IPS-18c (cell line): ENCODE results near the gene KCND3.
"Not testable (repeated sequence)": the region's sequence is repeated elsewhere in the genome, so short reads cannot be mapped to it uniquely, and the experiment has no call there.

Experiments
- H3K4me3 ChIP-seq: 2 replicates; pipeline ENCODE4 v1.7.0; 2013; ENCODE audit warnings: low read depth, mild to moderate bottlenecking, low read length, moderate library complexity; ENCODE audit not compliant: insufficient read depth
- H3K9me3 ChIP-seq: one replicate; pipeline ENCODE4 v1.6.1; 2013; ENCODE audit warnings: mild to moderate bottlenecking, low read length, moderate library complexity; ENCODE audit not compliant: control insufficient read depth, insufficient read depth

The KCND3 gene

GRCh38 chr1:111799722-111800121, 189.7 kb downstream of the KCND3 start:
- H3K4me3 ChIP-seq = not testable (repeated sequence)

DNA sequence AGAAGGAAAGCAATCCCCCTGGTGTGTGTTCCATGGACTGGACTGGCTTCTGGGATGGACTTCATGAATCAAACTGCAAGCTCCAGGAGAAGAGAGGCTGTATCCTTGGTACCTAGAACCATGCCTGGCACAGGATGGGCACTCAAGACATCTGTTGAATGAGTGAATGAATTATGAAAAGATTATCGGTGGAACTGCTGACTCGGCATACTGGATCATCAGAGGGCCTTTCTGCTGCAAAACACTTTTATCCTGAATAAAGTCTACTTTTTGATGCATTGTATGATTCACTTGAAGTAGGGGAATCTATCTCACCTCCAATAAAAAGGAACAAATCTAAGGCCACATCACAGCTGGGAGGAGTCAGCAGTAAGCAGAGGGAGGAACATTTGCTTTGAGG, 190.9 kb downstream of the KCND3 start:
- H3K4me3 ChIP-seq = no peak overlapping the region
- H3K9me3 ChIP-seq = peaks cover 6% of the 10 kb centered on the region

More at GRCh38 chr1:111799722-111800121, 189.7 kb downstream of the KCND3 start:
- not testable (repeated sequence) for H3K9me3 ChIP-seq

DNA sequence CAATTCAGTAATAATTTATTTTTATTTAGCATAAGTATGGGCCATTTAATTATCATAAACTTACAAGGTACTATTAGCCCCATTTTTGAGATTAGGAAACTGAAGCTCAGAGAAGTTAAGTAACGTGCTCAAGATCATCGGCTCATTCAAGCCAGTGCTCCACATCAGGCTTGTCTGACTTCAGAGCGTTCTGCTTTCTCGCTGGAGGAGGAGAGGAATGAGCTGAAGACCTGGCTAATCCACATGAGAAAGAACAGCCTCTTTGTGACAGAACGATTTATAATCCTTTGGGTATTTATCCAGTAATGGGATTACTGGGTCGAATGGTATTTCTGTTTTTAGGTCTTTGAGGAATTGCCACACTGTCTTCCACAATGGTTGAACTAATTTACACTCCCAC, 194.1 kb downstream of the KCND3 start:
- Histone ChIP-seq H3K4me3 (no peak overlapping the region), H3K9me3 (peaks cover 6% of the 10 kb centered on the region)

- peaks cover 6% of the 10 kb centered on the region for H3K9me3 ChIP-seq
- H3K4me3 ChIP-seq = no peak overlapping the region
These were observed 195.5 kb downstream of the KCND3 start for GRCh38 chr1:111793923-111794322.

DNA sequence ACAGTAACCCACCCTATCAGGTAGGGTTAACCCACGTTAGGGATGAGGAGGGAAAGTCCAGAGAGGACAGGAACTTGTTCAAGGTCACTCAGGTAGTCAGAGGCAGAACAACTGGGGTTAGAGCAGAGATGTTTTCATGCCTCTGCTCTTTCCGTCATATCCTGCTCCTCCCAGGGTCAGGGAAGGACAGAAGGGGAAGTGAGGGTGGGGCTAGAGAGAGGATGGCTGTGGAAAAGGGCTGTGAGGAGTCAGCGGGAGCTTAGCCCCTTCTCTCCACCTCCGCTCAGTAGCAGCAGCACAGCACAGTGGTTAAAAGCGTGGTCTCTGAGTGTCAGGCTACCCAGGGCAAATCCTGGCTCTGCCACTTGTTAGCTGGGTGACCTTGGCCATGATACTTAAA, 197.2 kb downstream of the KCND3 start:
- peaks cover 3% of the 10 kb centered on the region for H3K9me3 ChIP-seq
- H3K4me3 ChIP-seq = no peak overlapping the region

DNA sequence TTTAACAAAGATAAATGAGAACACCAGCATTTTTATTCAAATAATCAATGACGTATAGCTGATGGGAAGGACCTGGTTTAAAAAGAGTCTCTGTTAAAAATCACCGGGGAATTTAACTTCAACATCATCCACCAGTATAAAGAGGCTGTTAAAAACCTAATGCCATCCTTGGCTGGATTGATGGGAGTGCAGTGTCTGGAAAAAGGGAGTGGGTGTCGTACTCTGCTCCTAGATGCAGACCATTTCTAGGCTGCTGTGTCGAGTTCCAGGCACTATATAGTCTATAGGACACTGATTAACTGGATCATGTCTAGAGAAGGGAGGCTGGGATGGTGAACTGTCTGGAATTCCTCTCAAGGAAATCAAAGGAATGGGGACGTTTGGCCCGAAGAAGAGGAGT, 197.7 kb downstream of the KCND3 start:
- Histone ChIP-seq H3K9me3 (peaks cover 3% of the 10 kb centered on the region), H3K4me3 (no peak overlapping the region)

DNA sequence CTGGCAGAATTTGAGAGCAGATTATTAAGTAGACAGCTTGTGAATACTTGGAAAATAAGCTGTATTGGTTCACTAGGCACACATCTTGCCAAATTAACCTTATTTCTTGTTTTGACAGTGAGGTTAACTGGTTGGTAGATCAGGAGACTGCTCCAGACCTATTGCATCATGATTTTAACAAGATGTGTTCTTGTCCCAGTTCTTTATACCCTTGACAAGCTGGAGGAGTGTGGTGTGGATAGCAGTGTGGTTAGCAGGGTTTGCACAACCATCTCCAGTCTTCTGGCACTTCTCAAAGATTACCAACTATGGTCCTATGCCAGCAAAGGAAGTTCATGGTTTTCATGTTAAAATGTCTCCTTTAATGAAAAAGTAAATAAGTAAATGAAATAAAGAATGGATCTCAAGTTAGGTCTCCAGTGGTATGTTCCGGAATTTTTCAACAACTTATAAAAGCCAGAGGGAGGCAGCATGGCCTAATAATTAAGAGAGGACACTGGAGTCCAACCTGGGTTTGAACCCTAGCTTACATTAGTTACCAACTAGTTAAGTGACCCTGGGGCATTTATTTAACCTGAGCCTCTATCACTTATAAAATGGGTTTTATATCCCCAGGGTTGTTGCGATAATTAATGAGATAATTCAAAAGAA, 199.7 kb downstream of the KCND3 start:
- H3K9me3 ChIP-seq = peaks cover 3% of the 10 kb centered on the region
- no peak overlapping the region for H3K4me3 ChIP-seq

- H3K4me3 ChIP-seq = no peak overlapping the region
- H3K9me3 ChIP-seq = peaks cover 3% of the 10 kb centered on the region
These were observed 200.3 kb downstream of the KCND3 start for GRCh38 chr1:111789142-111789541.

GRCh38 chr1:111786669-111787207, 202.7 kb downstream of the KCND3 start:
- peaks cover 2% of the 10 kb centered on the region for H3K9me3 ChIP-seq
- H3K4me3 ChIP-seq = no peak overlapping the region

- H3K4me3 ChIP-seq = no peak overlapping the region
- peaks cover 2% of the 10 kb centered on the region for H3K9me3 ChIP-seq
These were observed 205.1 kb downstream of the KCND3 start for GRCh38 chr1:111784273-111784901.

DNA sequence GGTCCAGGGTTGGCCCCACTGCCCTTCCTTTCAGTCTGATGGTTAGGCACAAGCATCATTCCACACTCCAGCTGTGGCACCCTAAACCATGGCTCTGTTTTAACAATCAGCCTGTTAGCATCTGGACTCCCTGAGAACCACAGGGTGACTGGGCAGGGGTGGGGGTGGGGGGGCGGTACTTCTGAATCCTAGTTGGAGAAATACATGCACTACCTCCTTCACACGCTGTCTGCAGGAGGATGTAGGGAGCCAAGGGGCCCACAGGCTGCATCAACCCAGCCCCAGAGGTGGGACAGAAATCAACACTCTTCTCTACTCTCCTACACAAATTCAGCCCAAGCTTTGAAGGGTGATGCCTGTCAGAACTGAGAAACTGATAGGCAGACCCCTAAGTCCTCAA, 209.9 kb downstream of the KCND3 start:
- Histone ChIP-seq H3K9me3 (peaks cover 4% of the 10 kb centered on the region), H3K4me3 (no peak overlapping the region)

GRCh38 chr1:111778541-111779051, 210.9 kb downstream of the KCND3 start:
- peaks cover 4% of the 10 kb centered on the region for H3K9me3 ChIP-seq
- no peak overlapping the region; the same call in 1 of the 2 replicates for H3K4me3 ChIP-seq

- H3K9me3 ChIP-seq = peaks cover 2% of the 10 kb centered on the region
- no peak overlapping the region for H3K4me3 ChIP-seq
These were observed 211.4 kb downstream of the KCND3 start for GRCh38 chr1:111778066-111778465.

DNA sequence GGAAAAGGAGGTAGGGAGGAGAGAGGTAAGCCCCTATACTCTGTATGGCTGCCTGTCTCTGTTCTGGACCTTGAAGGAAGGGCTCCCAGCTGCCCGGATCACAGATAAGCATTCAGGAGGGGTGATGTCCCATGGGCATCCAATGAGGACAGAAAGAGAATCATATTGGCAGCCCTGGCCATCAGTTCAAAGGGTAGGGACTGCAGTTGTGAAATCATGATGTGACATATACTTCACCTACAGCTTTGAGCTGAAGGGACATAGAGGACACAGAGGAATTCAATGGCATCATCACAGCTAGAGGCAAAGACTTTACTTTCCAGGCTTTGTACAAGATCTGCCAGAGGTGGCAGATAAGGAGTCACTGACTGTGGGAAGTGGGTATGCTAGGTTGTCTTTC, 212.2 kb downstream of the KCND3 start:
- Histone ChIP-seq H3K9me3 (peaks cover 2% of the 10 kb centered on the region), H3K4me3 (no peak overlapping the region)

DNA sequence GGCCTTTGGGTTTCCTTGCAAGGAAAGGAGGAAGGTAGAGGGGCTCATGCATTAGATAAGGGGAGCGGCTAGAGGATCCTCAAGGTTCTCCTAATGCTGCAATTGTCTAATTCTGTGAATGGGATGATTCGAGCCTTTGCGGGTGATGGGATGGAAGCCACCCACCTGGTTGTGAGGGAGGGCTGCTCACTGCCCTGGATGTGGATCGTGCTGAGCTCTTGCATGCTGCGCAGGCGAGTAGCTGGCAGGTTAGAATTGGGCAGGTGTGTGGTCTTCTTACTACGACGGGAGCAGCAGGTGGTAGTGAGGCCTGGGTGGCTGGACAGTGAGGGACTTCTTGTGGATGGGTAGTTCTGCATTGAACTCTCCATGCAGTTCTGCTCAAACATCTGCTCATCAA, 212.6 kb downstream of the KCND3 start:
- H3K4me3 ChIP-seq = no peak overlapping the region
- H3K9me3 ChIP-seq = peaks cover 2% of the 10 kb centered on the region

DNA sequence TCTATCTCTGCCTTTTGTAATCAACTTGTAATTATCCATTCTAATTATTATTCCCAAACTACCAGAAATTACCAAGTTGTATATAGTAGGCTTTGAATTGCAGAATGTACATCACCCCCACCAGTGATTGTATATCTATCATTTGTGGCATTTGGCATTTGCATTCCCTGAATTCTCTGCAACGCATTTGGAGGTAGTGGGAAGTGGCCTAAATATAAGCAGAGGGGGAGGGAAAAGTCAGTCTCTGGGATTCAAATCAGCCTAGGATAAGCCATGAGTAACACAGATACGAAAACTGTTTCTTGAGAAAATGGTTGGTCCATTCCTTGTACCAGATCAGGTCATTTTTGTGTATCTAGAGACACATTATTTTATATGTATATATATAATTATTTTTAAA, 213.1 kb downstream of the KCND3 start:
- Histone ChIP-seq H3K4me3 (no peak overlapping the region), H3K9me3 (peaks cover 2% of the 10 kb centered on the region)

GRCh38 chr1:111775966-111776365, 213.5 kb downstream of the KCND3 start:
- Histone ChIP-seq H3K4me3 (no peak overlapping the region), H3K9me3 (peaks cover 2% of the 10 kb centered on the region)

- no peak overlapping the region for H3K4me3 ChIP-seq
- H3K9me3 ChIP-seq = no peaks in the 10 kb centered on the region
These were observed 218.6 kb downstream of the KCND3 start for GRCh38 chr1:111770916-111771315.
